Left ventricle myocardium inferior (tissue), 1 donor: ENCODE data around the gene TFPI2. TPM values are rescaled to one million over a fixed set of nuclear protein-coding genes. Genes with fewer than 3 reads are reported as not detected.

Experiments used
- DNase-seq: peaks from one replicate; pipeline ENCODE4 v3.0.0-alpha.2; 2020
- H3K27ac ChIP-seq: fragments of 200-600 bp; replicated peaks from 2 replicates; pipeline ENCODE4 v1.8.0; 2021
- H3K27me3 ChIP-seq: fragments of 200-600 bp; 2 replicates; pipeline ENCODE4 v1.8.0; 2021; ENCODE audit warnings: low read depth
- H3K36me3 ChIP-seq: fragments of 200-600 bp; 2 replicates; pipeline ENCODE4 v1.8.0; 2021
- H3K4me1 ChIP-seq: fragments of 200-600 bp; 2 replicates; pipeline ENCODE4 v1.8.0; 2021
- H3K4me3 ChIP-seq: fragments of 200-600 bp; 2 replicates; pipeline ENCODE4 v1.8.0; 2021; ENCODE audit warnings: mild to moderate bottlenecking, moderate library complexity
- H3K9me3 ChIP-seq: fragments of 200-600 bp; replicated peaks from 2 replicates; pipeline ENCODE4 v1.8.0; 2021
- CTCF ChIP-seq: fragments of 200-600 bp; IDR thresholded peaks from 2 replicates; pipeline ENCODE4 v1.8.0; 2021; ENCODE audit warnings: antibody characterized with exemption, mild to moderate bottlenecking, borderline replicate concordance
- intact Hi-C: fragments of 100-400 bp; cut with micrococcal nuclease; formaldehyde crosslinking; loops from one replicate; pipeline ENCODE4 v1.11.0; 2022
- total RNA-seq: library from RNA; stranded (reverse); fragmentation: NEBNext Ultra II Directional; extraction: Animal tissue kit (Norgen Biotek cat#: 25700); gene quantifications from one replicate; pipeline ENCODE4 v1.2.1, GENCODE V29; 2021
- donor health status: DM: no; HTN: yes; CAD: no; lungs with severe emphysema.

TFPI2 gene
- total RNA-seq, 1 donor from 2014 or later, result 1.5 TPM

- no peak for TF ChIP-seq CTCF
- Histone ChIP-seq H3K4me3 (no peak overlapping the region), H3K36me3 (no peaks in the 10 kb centered on the region), H3K27ac (no peak overlapping the region), H3K9me3 (no peaks in the 10 kb centered on the region), H3K27me3 (no peaks in the 10 kb centered on the region), H3K4me1 (peaks cover 8% of the 10 kb centered on the region)
- DNase-seq, result no peak
- intact Hi-C loops, result no loop called here
These were observed 54.9 kb downstream of the TFPI2 start for GRCh38 chr7:93835702-93836101.

Other genes starting within 250 kb of the TFPI2 start
- not detected for gene GNGT1, start 15.8 kb upstream of the TFPI2 start, total RNA-seq
- 29.6 TPM for gene GNG11, start 31.0 kb upstream of the TFPI2 start, total RNA-seq
- 14.5 TPM for gene BET1, start 113.6 kb upstream of the TFPI2 start, total RNA-seq